ENCODE data around the gene TAOK1. TPM values are rescaled to one million over a fixed set of nuclear protein-coding genes. Genes with fewer than 3 reads are reported as not detected.

Gene TAOK1
- total and polyA plus RNA-seq, 8 donors: 5.4 to 31.8 (median 16.8) TPM

- ATAC-seq (no peak), DNase-seq (peak in 2 of 6 donors; percentile 3 to 56), FAIRE-seq (no peak)
- Histone ChIP-seq H3K4me3 (no peak overlapping the region), H3K36me3 (no peaks in the 10 kb centered on the region), H3K4me1 (no peaks in the 10 kb centered on the region), H3K27ac (no peak overlapping the region), H3K27me3 (no peaks in the 10 kb centered on the region), H3K9me3 (no peaks in the 10 kb centered on the region)
- 94 to 95% methylated on average over 13 of the region's 13 CpGs for WGBS, 2 donors
- TF ChIP-seq CTCF (IDR thresholded peaks at IDR 0.05): no peak
- intact Hi-C loops (cut with DNase I): no loop called here
These were observed 192.6 kb downstream of the TAOK1 start for GRCh38 chr17:29582772-29583171.

GRCh38 chr17:29583324-29584248, 193.4 kb downstream of the TAOK1 start:
- H3K36me3 ChIP-seq: no peaks in the 10 kb centered on the region
- FAIRE-seq (no peak), ATAC-seq (no peak), DNase-seq (peak in 2 of 6 donors; percentile 57 to 72)
- no peak overlapping the region for H3K27ac ChIP-seq
- H3K4me1 ChIP-seq: no peaks in the 10 kb centered on the region
- no peaks in the 10 kb centered on the region for H3K9me3 ChIP-seq
- no peak for TF ChIP-seq CTCF (IDR thresholded peaks at IDR 0.05)
- no peak overlapping the region for H3K4me3 ChIP-seq
- intact Hi-C loops (cut with DNase I): no loop called here
- no peaks in the 10 kb centered on the region for H3K27me3 ChIP-seq
- 89 to 93% methylated on average over 15 to 16 of the region's 16 CpGs for WGBS, 2 donors

GRCh38 chr17:29584452-29585079, 194.4 kb downstream of the TAOK1 start:
- peak in 2 of 6 donors; percentile 2 to 36 for DNase-seq
- no peaks in the 10 kb centered on the region for H3K36me3 ChIP-seq
- 83 to 85% methylated on average over 12 of the region's 12 CpGs for WGBS, 2 donors
- H3K4me3 ChIP-seq: no peak overlapping the region
- intact Hi-C loops (cut with DNase I): no loop called here
- H3K27me3 ChIP-seq: no peaks in the 10 kb centered on the region
- peak overlapping the region in 1 of 4 donors; percentile 28 for H3K27ac ChIP-seq
- TF ChIP-seq CTCF (IDR thresholded peaks at IDR 0.05): no peak
- no peak for ATAC-seq
- H3K9me3 ChIP-seq: no peaks in the 10 kb centered on the region
- no peaks in the 10 kb centered on the region for H3K4me1 ChIP-seq
- FAIRE-seq: no peak

- Histone ChIP-seq H3K4me3 (no peak overlapping the region), H3K4me1 (peaks cover under 1 to 3% (median 2%) of the 10 kb centered on the region in 3 donors), H3K27ac (peak overlapping the region in 1 of 4 donors; percentile 28), H3K36me3 (no peaks in the 10 kb centered on the region), H3K9me3 (no peaks in the 10 kb centered on the region), H3K27me3 (no peaks in the 10 kb centered on the region)
- no peak for FAIRE-seq
- ATAC-seq: no peak
- intact Hi-C loops (cut with DNase I): no loop called here
- 86 to 95% methylated on average over 8 of the region's 8 CpGs for WGBS, 2 donors
- TF ChIP-seq CTCF (IDR thresholded peaks at IDR 0.05): no peak
- DNase-seq: peak in 3 of 6 donors; percentile 2 to 38 (median 6)
These were observed 195.1 kb downstream of the TAOK1 start for GRCh38 chr17:29585080-29585751.

All from pancreas (tissue), 10 donors.